Measurements from ENCODE around the gene CHD1. TPM values are rescaled to one million over a fixed set of nuclear protein-coding genes. Genes with fewer than 3 reads are reported as not detected.
A peak's percentile ranks its signal among the peaks of the same experiment; 100 is the strongest.

Gene CHD1
- total and polyA plus RNA-seq, 9 of the 15 experiments (the other 6 are each of a cell fraction or from before 2014, with no cell fraction given), result 27.3 to 133 (median 58.7) TPM

- TF ChIP-seq MYC (IDR thresholded peaks at IDR 0.05; ENCODE audit: low read depth, low read length) (no peak), MYC (CRISPR knock-in tag; IDR thresholded peaks at IDR 0.05; ENCODE audit: borderline replicate concordance, low read depth) (no peak), POLR2AphosphoS5 (IDR thresholded peaks at IDR 0.05; ENCODE audit: control insufficient read depth, insufficient read depth, low read depth, low read length) (0 out of 2 replicates have a peak, but pooled peaks have one; percentile 15), FOXK1 (CRISPR knock-in tag; IDR thresholded peaks at IDR 0.05; ENCODE audit: borderline replicate concordance) (no peak), LEF1 (IDR thresholded peaks at IDR 0.05) (0 out of 2 replicates have a peak, but pooled peaks have one; percentile 12), TRIM25 (IDR thresholded peaks at IDR 0.05; ENCODE audit: borderline replicate concordance) (peak; percentile 88; the same call in 1 of the 2 replicates), THRAP3 (IDR thresholded peaks at IDR 0.05; ENCODE audit: borderline replicate concordance) (0 out of 2 replicates have a peak, but pooled peaks have one; percentile 44), RREB1 (CRISPR knock-in tag; IDR thresholded peaks at IDR 0.05) (no peak), SMC3 (conservative IDR thresholded peaks at IDR 0.05; ENCODE audit: insufficient read depth, low read depth, low read length) (no peak), SP1 (CRISPR knock-in tag; IDR thresholded peaks at IDR 0.05) (peak; percentile 31; the same call in 1 of the 2 replicates), ARID1B (IDR thresholded peaks at IDR 0.05) (0 out of 2 replicates have a peak, but pooled peaks have one; percentile 11), ATF7 (IDR thresholded peaks at IDR 0.05) (peak; percentile 27; the same call in 1 of the 2 replicates), NFIC (IDR thresholded peaks at IDR 0.05) (0 out of 2 replicates have a peak, but pooled peaks have one; percentile 11), NFRKB (IDR thresholded peaks at IDR 0.05; ENCODE audit: low read depth) (0 out of 2 replicates have a peak, but pooled peaks have one; percentile 42), MCM5 (IDR thresholded peaks at IDR 0.05; ENCODE audit: low read depth) (no peak), ZNF766 (CRISPR knock-in tag; conservative IDR thresholded peaks at IDR 0.05) (0 out of 2 replicates have a peak, but pooled peaks have one; percentile 12)
These were observed 1.4 kb downstream of the CHD1 start (continued) for GRCh38 chr5:98927242-98927988.
